T-cell (primary cell): Measurements from ENCODE around the gene ADTRP. TPM values are rescaled to one million over a fixed set of nuclear protein-coding genes. Genes with fewer than 3 reads are reported as not detected.

Experiments
- ATAC-seq, 4 experiments: fragments of 200-7000 bp in 3 of 4; fragments of 150-1000 bp in 1 of 4; cut with Tn5 transposase; replicated peaks in 1 of 4; 1 replicate in 3 of 4; 2 replicates in 1 of 4; pipeline ENCODE4 v1.10.0; 2021; ENCODE audit warnings: moderate library complexity in 3 of 4, mild to moderate bottlenecking in 2 of 4, moderate number of reproducible peaks in 1 of 4
- CTCF ChIA-PET, 2 donors: fragments of 300-600 bp; sonication (Branson Sonifier 250); formaldehyde crosslinking; loops; one replicate each; lab custom pipeline; 2022; ENCODE audit warnings: antibody characterized with exemption in 2 of 2; lab: Charles Lee
- POLR2A ChIA-PET, 2 donors: fragments of 300-600 bp; sonication (Branson Sonifier 250); formaldehyde crosslinking; loops; one replicate each; lab custom pipeline; 2022; ENCODE audit warnings: antibody characterized with exemption in 2 of 2; lab: Charles Lee
- DNase-seq, 35 experiments: peaks; one replicate each; pipeline versions ENCODE4 v3.0.0 to v3.0.0-alpha.2; 2013 to 2023
- H3K27ac ChIP-seq: one replicate; pipeline ENCODE4 v1.5.1; 2013; ENCODE audit warnings: low read length
- H3K27me3 ChIP-seq, 2 experiments: replicated peaks in 1 of 2; 1 replicate in 1 of 2; 2 replicates in 1 of 2; pipeline versions ENCODE4 v1.6.1 to v1.7.0; 2013; ENCODE audit warnings: low read length in 1 of 2, mixed read lengths in 1 of 2; ENCODE audit not compliant: control insufficient read depth in 2 of 2, insufficient read depth in 2 of 2; ENCODE audit errors: extremely low read depth in 1 of 2
- H3K36me3 ChIP-seq, 2 donors: 1 replicate in 1 of 2; 2 replicates in 1 of 2; pipeline versions ENCODE4 v1.6.1 to v1.7.0; 2013; ENCODE audit warnings: low read length in 1 of 2; ENCODE audit not compliant: control insufficient read depth in 2 of 2, insufficient read depth in 1 of 2; ENCODE audit errors: extremely low read depth in 1 of 2
- H3K4me1 ChIP-seq, 2 experiments: 1 replicate in 1 of 2; 2 replicates in 1 of 2; pipeline versions ENCODE4 v1.6.1 to v1.7.0; 2013; ENCODE audit warnings: low read length in 2 of 2, mixed read lengths in 1 of 2; ENCODE audit not compliant: insufficient read depth in 2 of 2, control insufficient read depth in 1 of 2; ENCODE audit errors: extremely low read depth in 1 of 2
- H3K4me3 ChIP-seq, 2 donors: 1 replicate in 1 of 2; 2 replicates in 1 of 2; pipeline versions ENCODE4 v1.5.1 to v1.7.0; 2013; ENCODE audit warnings: mild to moderate bottlenecking in 2 of 2, low read length in 1 of 2, moderate library complexity in 1 of 2; ENCODE audit not compliant: control insufficient read depth in 1 of 2; ENCODE audit errors: extremely low read depth in 1 of 2
- H3K9me3 ChIP-seq: 2 replicates; pipeline ENCODE4 v1.7.0; 2013
- H3K27ac Mint-ChIP-seq, 2 donors: one replicate each; pipeline ENCODE4 v1.8.0; 2020 to 2021; ENCODE audit warnings: mild to moderate bottlenecking in 2 of 2, mixed read lengths in 2 of 2
- H3K27me3 Mint-ChIP-seq, 2 donors: one replicate each; pipeline ENCODE4 v1.8.0; 2021 to 2022; ENCODE audit warnings: mixed read lengths in 2 of 2
- H3K36me3 Mint-ChIP-seq: one replicate; pipeline ENCODE4 v1.8.0; 2021; ENCODE audit warnings: mixed read lengths
- H3K4me1 Mint-ChIP-seq, 3 donors: one replicate each; pipeline ENCODE4 v1.8.0; 2020 to 2022; ENCODE audit warnings: mixed read lengths in 3 of 3, mild to moderate bottlenecking in 1 of 3
- H3K4me3 Mint-ChIP-seq, 3 donors: one replicate each; pipeline ENCODE4 v1.8.0; 2020 to 2022; ENCODE audit warnings: mild to moderate bottlenecking in 3 of 3, mixed read lengths in 3 of 3, moderate library complexity in 3 of 3
- H3K9me3 Mint-ChIP-seq, 3 donors: one replicate each; pipeline ENCODE4 v1.8.0; 2020 to 2022; ENCODE audit warnings: mixed read lengths in 3 of 3
- WGBS: methylation state at CpG from one replicate; pipeline ENCODE4 v1.1.5; 2013; ENCODE audit warnings: missing lambda C conversion rate; ENCODE audit not compliant: insufficient coverage; 5-methylcytosine and 5-hydroxymethylcytosine counted together
- total RNA-seq, 35 experiments: library from RNA in 6 of 35; stranded (reverse) in 6 of 35; fragments of 120-200 nt in 1 of 35; gene quantifications; one replicate each; pipeline versions ENCODE4 v1.2.1 to v1.2.4 and lab custom pipeline; 2013 to 2026

Gene ADTRP
- total RNA-seq, 5 donors from 2014 or later (not counting 1 experiment from before 2014, with no cell fraction given) = 23.9 to 74.7 (median 59.1) TPM

DNA sequence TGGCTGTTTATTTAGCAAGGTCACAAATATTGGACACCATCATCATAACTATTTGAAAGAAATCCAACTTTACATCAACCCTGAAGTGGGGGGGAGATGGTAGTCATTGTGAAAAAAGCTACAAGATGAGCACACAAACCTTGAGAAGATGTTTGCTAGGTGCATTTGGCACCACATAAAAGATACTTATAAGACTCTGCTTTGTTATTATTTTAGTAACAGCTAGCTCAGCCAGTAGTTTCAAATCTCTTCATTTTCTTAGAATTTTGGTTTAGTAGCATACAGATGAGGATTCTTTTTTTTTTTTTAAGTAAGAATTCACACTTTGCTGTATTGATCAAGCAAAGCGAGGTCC lies 14.4 kb downstream of the ADTRP start:
- ChIA-PET CTCF (interaction anchor here in 1 of 2 donors (0.6 to 0.7 kb wide), 3 partner anchors 9 to 504 kb away, joined by 3 to 7 read pairs (median 3); no protein-coding TSS in a partner anchor), POLR2A (no interaction called here)
- no peak overlapping the region for H3K27ac ChIP-seq
- no peaks in the 10 kb centered on the region for H3K4me1 ChIP-seq
- H3K36me3 ChIP-seq = no peaks in the 10 kb centered on the region
- Mint-ChIP-seq H3K9me3 (no peaks in the 10 kb centered on the region), H3K27ac (no peak overlapping the region), H3K4me3 (no peak overlapping the region), H3K4me1 (peaks cover 4 to 23% (median 6%) of the 10 kb centered on the region in 3 donors), H3K27me3 (peaks cover 0 to 2% of the 10 kb centered on the region in 2 donors), H3K36me3 (no peaks in the 10 kb centered on the region)
- WGBS = no CpG with 5 or more reads among the region's 1 CpG
- H3K4me3 ChIP-seq = no peak overlapping the region
- no peak for DNase-seq
- no peaks in the 10 kb centered on the region for H3K9me3 ChIP-seq
- no peak for ATAC-seq
- H3K27me3 ChIP-seq = peaks cover 0 to 4% of the 10 kb centered on the region in 2 experiments

DNA sequence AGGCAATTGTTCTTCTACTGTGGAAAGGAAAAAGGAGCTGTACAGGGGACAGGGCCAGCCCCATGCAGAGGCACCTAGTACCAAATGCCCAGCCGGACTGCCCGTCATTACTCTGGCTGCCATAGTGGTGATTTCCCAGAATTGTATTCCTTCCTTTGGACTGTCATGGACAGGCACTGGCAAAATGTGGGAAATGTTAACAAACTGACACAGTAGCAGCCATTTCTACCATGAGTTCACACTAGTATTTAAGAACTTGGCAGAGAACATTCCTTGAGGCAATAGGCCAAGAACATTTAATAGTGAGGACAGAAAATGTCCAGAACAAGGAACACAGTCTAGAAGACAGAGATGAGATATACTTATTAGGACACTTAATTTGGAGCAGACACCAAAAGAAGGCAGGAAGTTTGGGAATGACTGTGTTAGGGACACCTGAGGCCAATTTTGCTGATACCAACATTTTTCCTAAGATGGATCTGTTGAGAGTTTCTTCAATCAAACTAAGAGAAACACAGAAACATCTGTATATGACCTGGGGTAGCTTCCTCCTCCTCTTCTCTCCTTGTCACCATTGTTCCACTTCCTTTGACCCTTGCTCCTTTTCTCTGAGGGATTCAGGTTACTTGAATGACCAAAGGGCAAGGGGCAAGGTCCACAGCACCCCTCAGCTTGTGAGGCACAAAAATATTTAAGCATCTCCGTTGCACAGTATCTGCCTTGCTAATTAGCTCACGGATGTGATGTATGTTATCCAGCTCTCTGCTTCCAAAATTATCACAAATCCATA lies 14.9 kb downstream of the ADTRP start:
- no peaks in the 10 kb centered on the region for H3K4me1 ChIP-seq
- H3K27ac ChIP-seq = no peak overlapping the region
- H3K4me3 Mint-ChIP-seq = no peak overlapping the region
- CTCF ChIA-PET = interaction anchor here in 1 of 2 donors (0.6 to 0.7 kb wide), 2 partner anchors 8 to 13 kb away, joined by 3 to 7 read pairs; no protein-coding TSS in a partner anchor
- no peaks in the 10 kb centered on the region for H3K36me3 ChIP-seq
- H3K9me3 Mint-ChIP-seq = no peaks in the 10 kb centered on the region
- H3K36me3 Mint-ChIP-seq = no peaks in the 10 kb centered on the region
- H3K4me1 Mint-ChIP-seq = peaks cover 4 to 17% (median 6%) of the 10 kb centered on the region in 3 donors
- POLR2A ChIA-PET = no interaction called here
- H3K27me3 Mint-ChIP-seq = no peaks in the 10 kb centered on the region
- no peak for ATAC-seq
- DNase-seq = no peak
- WGBS = 100% methylated on average over 2 of the region's 4 CpGs
- no peak overlapping the region for H3K4me3 ChIP-seq
- no peaks in the 10 kb centered on the region for H3K27me3 ChIP-seq
- no peaks in the 10 kb centered on the region for H3K9me3 ChIP-seq
- H3K27ac Mint-ChIP-seq = no peak overlapping the region

GRCh38 chr6:11762794-11763459 lies 15.7 kb downstream of the ADTRP start:
- ChIA-PET CTCF (no interaction called here), POLR2A (no interaction called here)
- Histone ChIP-seq H3K4me1 (no peaks in the 10 kb centered on the region), H3K27me3 (no peaks in the 10 kb centered on the region), H3K4me3 (no peak overlapping the region), H3K36me3 (no peaks in the 10 kb centered on the region), H3K27ac (no peak overlapping the region), H3K9me3 (no peaks in the 10 kb centered on the region)
- WGBS = no CpG with 5 or more reads among the region's 4 CpGs
- Mint-ChIP-seq H3K36me3 (no peaks in the 10 kb centered on the region), H3K27me3 (no peaks in the 10 kb centered on the region), H3K4me3 (no peak overlapping the region), H3K9me3 (peaks cover 0 to 3% (median 2%) of the 10 kb centered on the region in 3 donors), H3K4me1 (peaks cover 4 to 15% (median 6%) of the 10 kb centered on the region in 3 donors), H3K27ac (no peak overlapping the region)
- ATAC-seq (no peak), DNase-seq (no peak)

DNA sequence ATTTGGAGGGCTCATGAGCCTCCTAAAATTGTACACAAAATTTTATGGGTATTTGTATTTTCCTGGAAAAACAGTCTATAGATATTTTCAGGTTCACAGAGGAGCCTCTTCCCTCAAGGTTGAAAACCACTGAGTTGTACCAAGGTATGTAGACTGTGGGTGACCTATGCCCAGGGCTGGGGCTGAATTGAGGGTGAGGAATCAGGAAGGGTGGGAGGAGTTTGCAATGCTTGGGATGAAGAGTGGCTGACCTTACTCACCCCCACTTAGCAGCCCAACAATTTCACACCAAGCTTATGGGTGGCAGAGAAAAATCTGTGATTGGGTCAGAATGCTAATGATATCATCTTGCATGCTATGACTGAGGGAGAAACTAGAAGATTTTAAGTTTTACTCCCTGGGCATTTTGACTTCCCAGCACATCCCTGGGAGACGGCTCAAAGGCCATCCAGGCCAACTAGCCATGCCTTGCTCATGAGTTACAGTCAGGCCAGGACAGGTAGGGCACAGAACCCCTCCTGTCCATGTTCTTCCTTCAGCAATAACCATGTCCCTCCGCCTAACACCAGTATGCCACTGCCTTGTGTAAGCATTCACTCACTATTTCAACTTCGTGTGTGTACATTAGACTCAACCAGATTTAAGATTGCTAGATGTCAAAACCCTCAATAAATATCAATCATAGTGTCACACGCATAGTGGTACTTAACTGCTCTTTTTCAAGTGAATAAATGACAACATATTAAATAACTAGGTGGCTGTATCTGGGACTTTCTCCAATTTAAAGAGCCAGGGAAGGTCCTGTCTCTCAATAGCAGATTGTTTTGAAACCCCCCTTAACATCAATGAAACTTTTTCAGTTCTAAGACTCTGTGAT lies 16.6 kb downstream of the ADTRP start:
- WGBS = 78% methylated on average over 3 of the region's 4 CpGs
- H3K27ac Mint-ChIP-seq = no peak overlapping the region
- DNase-seq (no peak), ATAC-seq (no peak)
- CTCF ChIA-PET = no interaction called here
- no peaks in the 10 kb centered on the region for H3K36me3 ChIP-seq
- POLR2A ChIA-PET = no interaction called here
- H3K4me3 ChIP-seq = no peak overlapping the region
- H3K27me3 ChIP-seq = no peaks in the 10 kb centered on the region
- H3K9me3 Mint-ChIP-seq = peaks cover 0 to 9% (median 4%) of the 10 kb centered on the region in 3 donors
- no peak overlapping the region for H3K27ac ChIP-seq
- H3K4me1 ChIP-seq = no peaks in the 10 kb centered on the region
- peaks cover 6 to 16% (median 11%) of the 10 kb centered on the region in 3 donors for H3K4me1 Mint-ChIP-seq
- no peaks in the 10 kb centered on the region for H3K9me3 ChIP-seq
- no peak overlapping the region for H3K4me3 Mint-ChIP-seq
- no peaks in the 10 kb centered on the region for H3K27me3 Mint-ChIP-seq
- no peaks in the 10 kb centered on the region for H3K36me3 Mint-ChIP-seq

GRCh38 chr6:11760015-11760473 lies 18.6 kb downstream of the ADTRP start:
- no peak for ATAC-seq
- H3K36me3 Mint-ChIP-seq = no peaks in the 10 kb centered on the region
- peaks cover 14 to 24% (median 18%) of the 10 kb centered on the region in 3 donors for H3K4me1 Mint-ChIP-seq
- no peaks in the 10 kb centered on the region for H3K4me1 ChIP-seq
- peaks cover 0 to 9% (median 8%) of the 10 kb centered on the region in 3 donors for H3K9me3 Mint-ChIP-seq
- no peak for DNase-seq
- ChIA-PET CTCF (no interaction called here), POLR2A (no interaction called here)
- H3K27ac Mint-ChIP-seq = no peak overlapping the region
- no peaks in the 10 kb centered on the region for H3K27me3 Mint-ChIP-seq
- no peaks in the 10 kb centered on the region for H3K27me3 ChIP-seq
- H3K9me3 ChIP-seq = no peaks in the 10 kb centered on the region
- 63% methylated on average over 4 of the region's 6 CpGs for WGBS
- no peak overlapping the region for H3K4me3 Mint-ChIP-seq
- H3K4me3 ChIP-seq = no peak overlapping the region
- no peak overlapping the region for H3K27ac ChIP-seq
- H3K36me3 ChIP-seq = no peaks in the 10 kb centered on the region

- Mint-ChIP-seq H3K36me3 (no peaks in the 10 kb centered on the region), H3K27me3 (no peaks in the 10 kb centered on the region), H3K4me3 (no peak overlapping the region), H3K4me1 (peaks cover 10 to 19% (median 12%) of the 10 kb centered on the region in 3 donors), H3K27ac (no peak overlapping the region), H3K9me3 (peaks cover 0 to 9% (median 8%) of the 10 kb centered on the region in 3 donors)
- Histone ChIP-seq H3K9me3 (no peaks in the 10 kb centered on the region), H3K27ac (no peak overlapping the region), H3K27me3 (no peaks in the 10 kb centered on the region), H3K4me1 (no peaks in the 10 kb centered on the region), H3K4me3 (no peak overlapping the region), H3K36me3 (no peaks in the 10 kb centered on the region)
- POLR2A ChIA-PET = no interaction called here
- DNase-seq (no peak), ATAC-seq (no peak)
- WGBS = 90% methylated on average over 1 of the region's 4 CpGs
- CTCF ChIA-PET = no interaction called here
These were observed 19.7 kb downstream of the ADTRP start for GRCh38 chr6:11758878-11759277.
